GM18505 (cell line): ENCODE data around the gene FAS.
"Not testable (repeated sequence)": the region's sequence is repeated elsewhere in the genome, so short reads cannot be mapped to it uniquely, and the experiment has no call there.

Experiments used
- ATAC-seq: cut with Tn5 transposase; IDR thresholded peaks from one replicate; pipeline ENCODE4 v1.9.1; 2021; ENCODE audit not compliant: unreplicated experiment
- POLR2A ChIP-seq: IDR thresholded peaks from 4 replicates; pipeline ENCODE4 v1.6.1; 2011; ENCODE audit warnings: borderline replicate concordance; ENCODE audit not compliant: insufficient read depth, insufficient read length; ENCODE audit errors: extremely low read depth

Gene FAS

DNA sequence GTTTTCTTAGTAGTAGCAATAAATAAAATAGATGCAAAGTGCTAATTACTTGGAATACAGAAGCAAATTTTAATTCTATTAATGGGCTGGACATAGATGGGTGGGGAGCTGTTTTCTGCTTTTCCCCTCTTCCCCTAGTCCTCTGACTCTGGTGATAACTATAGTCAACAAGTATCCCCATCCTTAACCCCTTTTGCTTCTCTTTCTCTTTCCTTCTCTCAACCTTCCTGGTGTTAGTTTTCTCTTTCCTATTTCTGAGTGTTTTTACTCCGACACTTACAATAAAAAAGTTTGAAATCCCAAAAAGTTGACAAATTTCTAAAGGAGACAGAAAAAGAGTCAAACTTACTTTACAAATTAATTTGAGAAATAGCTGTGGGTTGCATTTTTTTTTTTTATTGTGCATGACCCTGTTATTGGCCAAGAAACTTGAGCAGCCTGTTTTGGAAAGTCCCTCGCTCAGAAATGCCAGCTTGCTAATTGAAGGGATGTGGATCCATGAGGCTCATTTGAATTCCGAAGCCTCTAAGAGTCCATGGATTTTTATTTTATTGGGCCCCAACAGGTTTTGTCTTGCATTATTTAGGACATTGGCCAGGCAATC, 2.4 kb downstream of the FAS start:
- no peak for TF ChIP-seq POLR2A
- no peak for ATAC-seq

DNA sequence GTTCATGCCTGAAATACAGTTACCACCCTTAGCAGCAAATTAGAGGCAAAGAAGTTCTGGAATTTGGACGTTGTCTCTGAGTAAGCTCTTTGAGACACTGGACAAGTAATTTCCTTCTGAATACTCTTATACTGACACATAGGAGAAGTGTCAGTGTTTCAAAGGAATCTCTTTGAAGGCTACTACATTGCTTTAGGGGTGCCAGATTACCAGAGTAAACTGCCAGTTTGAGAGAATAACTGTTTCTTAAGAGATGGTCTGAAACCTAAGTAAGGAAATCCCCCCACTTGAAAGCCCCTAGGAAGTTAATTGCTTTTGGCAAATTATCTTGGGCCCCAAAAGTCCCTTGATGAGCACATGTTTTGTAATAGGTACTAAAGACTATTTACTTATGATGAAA, 3.4 kb downstream of the FAS start:
- ATAC-seq = no peak
- TF ChIP-seq POLR2A = no peak

DNA sequence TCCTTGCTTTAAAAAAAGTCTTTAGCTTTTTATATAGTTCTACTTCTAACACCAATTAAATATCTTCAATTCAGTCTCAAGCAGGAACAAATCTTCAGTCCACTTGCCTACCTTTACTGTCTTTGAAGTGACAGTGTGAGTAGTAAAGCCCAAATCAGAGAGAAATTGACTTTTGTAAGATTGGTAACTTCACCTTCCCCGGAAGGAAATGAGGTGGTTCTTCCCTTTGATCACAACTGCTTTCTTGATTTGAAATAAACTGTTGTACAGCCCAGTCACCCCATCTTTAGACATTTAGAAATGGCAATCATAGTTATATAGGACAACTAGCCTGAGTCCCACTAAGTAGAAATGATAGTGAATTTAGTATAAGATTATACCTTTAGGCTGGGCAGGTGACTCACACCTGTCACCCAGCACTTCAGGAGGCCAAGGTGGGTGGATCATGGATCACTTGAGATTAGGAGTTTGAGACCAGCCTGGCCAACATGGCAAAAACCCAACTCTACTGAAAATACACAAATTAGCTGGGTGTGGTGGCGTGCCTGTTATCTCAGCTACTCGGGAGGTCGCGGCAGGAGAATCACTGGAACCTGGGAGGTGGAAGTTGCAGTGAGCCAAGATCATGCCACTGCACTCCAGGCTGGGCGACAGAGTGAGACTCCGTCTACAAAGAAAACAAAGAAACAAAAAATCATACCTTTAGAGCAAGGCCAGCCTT, 4.7 kb downstream of the FAS start:
- no peak for ATAC-seq
- no peak for TF ChIP-seq POLR2A

DNA sequence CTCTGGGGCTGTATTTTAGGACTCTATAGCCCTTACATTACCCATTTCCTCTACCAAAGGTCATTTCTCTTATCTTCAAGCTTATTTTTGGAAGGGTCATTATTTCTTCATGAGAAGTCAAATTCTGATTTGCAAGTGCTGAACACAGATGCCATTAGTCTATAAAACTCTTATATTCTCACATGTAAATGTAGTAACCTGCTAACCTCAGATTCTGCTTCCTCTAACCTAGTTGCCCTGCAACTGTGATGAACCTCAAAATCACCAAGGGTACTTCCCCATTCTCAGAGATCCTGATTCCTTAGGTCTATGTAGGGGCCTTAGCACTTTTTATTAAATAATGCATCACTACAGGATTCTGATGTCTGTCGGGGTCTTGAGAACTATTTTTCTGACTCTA, 6.3 kb downstream of the FAS start:
- no peak for TF ChIP-seq POLR2A
- ATAC-seq = no peak

DNA sequence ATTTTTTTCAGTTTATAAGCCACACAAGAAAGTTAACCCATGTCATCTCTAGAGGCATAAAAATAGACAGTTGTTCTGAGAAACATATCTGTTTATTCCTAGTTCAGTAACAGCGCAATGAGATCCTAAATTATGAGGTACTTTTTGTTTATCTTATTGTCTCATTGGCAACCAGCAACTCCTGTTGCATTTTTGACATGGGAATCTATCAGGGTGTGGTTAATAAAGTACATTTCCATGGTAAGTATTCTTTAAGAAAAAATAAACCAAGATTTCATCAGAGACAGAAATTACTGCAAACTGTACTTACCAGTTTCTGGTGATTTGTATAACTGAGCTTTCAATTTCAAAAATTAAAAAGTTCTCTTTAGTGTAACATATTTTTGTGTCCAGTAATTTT, 9.0 kb downstream of the FAS start:
- no peak for TF ChIP-seq POLR2A
- no peak for ATAC-seq

DNA sequence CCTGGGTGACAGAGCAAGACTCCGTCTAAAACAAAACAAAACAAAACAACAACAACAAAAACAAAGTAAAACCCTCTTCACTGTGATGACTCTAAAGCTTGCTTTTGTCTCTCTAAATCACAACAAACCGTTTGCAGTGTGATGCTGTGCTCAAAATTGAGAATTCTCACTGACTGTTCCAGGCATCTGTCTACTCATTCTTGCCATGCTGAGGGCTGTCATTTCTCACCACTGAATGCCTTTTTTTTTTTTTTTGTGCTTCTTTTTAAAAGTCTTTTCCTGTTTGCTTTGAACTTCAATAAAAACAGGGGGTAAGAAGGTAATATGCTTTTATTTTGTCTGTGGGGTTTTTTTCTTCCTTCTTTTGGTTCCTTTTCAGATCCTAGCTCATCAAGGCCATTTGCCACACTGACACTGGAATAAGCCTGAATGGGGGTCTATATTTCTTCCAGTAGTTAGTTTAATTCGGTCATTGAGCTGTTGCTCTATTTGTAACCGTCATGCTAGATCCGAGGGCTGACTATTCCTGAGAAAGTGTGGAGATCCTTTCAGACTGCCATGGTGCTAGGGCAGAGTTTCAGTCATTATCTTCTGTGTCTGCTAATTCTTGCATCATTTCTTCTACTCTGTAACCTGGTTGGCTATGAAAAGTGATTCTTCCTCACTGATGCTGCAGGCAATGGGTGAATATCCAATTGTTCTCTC, 10.6 kb downstream of the FAS start:
- no peak for ATAC-seq
- no peak for TF ChIP-seq POLR2A

DNA sequence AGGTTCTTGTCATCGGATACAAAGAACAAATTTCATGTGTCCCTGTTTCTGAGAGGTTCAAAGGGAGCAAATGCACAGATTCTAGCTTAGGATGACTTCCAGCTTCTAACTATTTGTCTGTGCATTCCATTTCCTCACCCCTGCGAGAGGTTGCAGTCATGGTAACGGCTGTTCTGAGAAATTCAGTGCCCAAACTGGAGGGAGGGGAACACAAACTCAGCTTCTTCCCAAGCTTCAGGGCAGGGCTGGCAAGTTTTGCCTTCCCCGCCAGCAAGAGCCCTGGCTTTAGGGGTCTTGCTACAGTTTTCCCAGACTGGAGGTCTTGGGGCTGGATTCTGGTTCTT, 11.1 kb downstream of the FAS start:
- TF ChIP-seq POLR2A = no peak
- no peak for ATAC-seq

DNA sequence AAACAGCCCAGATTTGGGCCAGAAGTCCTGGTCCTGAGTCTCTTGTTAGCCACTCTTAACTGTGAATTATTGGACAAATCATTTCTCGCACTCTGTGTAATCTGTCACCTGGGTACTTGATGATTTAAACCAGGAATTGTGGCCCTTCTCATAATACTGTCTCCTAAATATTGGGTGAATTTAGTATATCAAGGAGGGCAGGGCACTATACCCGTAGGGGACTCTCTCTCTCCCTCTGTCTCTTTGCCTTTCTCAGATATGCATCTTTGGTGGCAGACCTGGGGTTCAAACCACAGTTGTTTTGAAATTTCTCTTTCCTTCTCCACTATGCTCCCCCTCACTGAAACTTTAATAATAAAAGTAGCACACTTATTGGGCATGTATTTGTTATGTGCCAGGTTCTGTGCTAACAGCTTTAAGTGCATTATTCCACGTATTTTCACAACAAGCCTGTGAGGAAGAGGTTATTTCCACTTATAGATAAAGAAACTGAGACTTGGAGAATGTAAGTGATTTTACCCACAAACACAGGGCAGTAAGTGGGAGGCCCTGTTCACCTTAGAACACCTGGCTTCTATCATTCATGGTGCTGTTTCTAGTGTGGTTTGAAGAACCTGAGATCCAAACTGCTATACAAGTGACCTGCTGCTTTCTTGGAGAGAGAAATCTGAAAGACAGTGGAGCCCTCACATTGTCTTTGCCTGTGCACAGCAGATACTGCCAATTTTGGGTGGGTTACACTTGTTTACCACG, 11.8 kb downstream of the FAS start:
- no peak for ATAC-seq

DNA sequence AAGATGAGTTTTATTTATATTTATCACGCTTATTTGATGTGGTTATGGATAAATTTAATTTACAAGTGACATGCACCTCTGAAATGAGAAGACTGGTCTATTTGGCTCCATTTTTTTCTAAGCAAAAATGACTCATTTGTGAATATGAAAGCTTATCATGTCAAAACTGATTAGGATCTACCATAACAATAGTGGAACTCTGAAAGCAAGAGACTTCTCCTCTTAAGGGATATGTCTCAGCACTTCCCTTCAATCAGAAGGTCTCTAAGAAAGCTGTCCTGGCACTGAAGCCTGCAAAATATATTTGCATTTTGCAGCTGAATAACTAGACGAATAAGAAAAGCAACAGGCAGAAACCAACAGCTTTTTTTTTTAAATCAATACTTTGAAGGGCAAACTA, 12.7 kb downstream of the FAS start:
- no peak for ATAC-seq

More for the DNA sequence above, 11.8 kb downstream of the FAS start:
- no peak for TF ChIP-seq POLR2A

DNA sequence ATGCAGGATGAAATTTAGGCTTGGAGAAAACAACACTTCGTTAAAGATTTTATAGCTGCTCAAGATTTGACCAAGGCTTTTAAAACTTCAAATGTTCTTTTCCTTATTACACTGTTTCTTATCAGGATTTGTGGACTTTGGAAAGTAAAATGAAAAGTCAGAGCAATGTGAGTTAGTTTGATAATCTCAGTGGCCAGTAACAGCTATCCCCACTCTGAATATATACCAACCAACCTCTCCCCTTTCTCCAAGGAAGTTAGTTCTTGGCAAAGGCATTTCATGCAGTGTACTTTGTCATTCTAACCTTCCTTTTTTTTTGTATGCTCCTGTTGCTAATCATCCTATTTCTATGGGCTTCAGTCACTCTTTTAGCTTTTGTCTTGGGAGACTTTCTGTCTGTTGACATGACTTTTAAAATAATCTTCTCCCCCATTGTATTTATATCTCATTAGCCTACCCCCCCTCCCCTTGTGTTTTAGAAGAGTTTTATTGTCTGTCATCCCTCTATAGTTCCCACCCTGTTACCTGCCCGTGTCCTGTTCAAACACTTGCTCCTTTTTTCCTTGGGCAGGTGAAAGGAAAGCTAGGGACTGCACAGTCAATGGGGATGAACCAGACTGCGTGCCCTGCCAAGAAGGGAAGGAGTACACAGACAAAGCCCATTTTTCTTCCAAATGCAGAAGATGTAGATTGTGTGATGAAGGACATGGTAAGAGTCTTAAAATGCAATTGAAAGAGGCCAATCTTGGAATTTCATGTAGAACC, 16.7 kb downstream of the FAS start:
- no peak for ATAC-seq
- no peak for TF ChIP-seq POLR2A

More for the DNA sequence above, 12.7 kb downstream of the FAS start:
- TF ChIP-seq POLR2A = no peak

DNA sequence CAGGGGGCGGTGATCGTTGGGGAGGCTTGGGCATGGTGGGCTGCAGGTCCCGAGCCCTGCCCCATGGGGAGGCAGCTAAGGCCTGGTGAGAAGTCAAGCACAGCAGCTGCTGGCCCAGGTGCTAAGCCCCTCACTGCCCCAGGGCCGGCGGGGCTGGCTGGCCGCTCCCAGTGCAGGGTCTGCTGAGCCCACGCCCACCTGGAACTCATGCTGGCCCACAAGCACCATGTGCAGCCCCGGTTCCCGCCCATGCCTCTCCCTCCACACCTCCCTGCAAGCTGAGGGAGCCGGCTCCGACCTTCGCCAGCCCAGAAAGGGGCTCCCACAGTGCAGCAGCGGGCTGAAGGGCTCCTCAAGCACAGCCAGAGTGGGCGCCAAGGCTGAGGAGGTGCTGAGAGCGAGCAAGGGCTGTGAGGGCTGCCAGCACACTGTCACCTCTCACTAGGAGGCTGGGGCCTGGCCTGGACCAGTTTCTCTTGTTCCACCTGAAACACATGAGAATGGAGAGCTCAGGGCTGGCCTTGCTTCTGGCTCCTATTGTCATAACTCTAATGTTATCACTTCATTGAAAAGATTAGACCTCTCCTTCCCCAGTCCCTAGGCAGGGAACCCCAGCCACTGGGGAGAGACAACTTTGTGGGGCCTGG, 28.2 kb downstream of the FAS start:
- not testable (repeated sequence) for ATAC-seq

DNA sequence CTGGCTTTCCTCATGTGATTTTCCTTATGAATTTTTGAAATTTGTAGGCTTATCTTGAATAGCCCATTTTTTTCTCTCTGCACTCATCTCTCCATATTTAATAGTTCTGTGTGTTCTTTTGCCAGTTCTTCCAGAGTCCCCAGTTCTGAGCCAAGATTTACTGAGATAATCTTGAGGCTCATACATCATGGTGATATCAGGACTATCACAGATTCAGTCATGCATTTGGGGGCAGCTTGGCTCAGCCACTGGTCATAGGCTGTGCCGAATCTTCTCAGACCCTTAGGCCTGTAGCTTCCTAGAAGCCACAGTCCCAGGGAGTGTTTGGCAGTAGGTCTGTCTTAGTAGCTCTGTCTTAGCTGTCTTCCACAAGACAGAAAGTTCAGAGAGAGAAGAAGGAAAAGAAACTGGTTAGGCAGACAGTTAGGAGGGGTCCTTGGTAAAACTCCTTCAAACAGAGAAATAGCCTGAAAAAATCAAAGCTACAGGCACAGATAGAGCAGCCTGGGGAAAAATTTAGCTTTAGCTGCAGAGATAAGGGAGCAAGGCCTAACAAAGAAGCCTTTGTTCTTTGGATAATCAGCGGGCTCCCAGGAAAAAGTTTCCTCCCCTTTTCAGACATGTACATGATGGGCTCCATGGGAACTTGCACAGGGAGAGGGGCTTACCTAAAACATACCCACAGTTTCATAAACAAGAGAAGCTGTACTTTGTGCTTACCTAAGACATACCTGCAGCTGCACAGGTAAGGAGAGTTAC, 29.1 kb downstream of the FAS start:
- no peak for TF ChIP-seq POLR2A
- no peak for ATAC-seq

DNA sequence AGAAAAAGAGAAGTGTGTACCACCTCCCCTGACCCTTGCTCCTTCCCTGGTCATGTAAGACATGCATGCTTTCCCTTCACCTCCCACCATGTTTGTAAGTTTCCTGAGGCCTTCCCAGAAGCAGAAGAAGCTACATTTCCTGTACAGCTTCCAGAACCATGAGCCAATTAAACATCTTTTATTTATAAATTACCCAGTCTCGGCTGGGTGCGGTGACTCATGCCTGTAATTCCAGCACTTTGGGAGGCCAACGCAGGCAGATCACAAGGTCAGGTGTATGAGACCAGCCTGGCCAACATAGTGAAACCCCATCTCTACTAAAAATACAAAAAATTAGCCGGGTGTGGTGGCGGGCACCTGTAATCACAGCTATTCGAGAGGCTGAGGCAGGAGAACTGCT, 30.9 kb downstream of the FAS start:
- not testable (repeated sequence) for ATAC-seq
